Activated CD4-positive, CD25-positive, alpha-beta regulatory T cell treated with anti-CD3 and anti-CD28 coated beads, Interleukin-2, amount 50 U/mL, for 72 hours (primary cell): ENCODE results near the gene WDR70.

ENCODE experiments used
- DNase-seq: peaks from one replicate; pipeline ENCODE4 v3.0.0; 2021

Gene WDR70

GRCh38 chr5:37695647-37696046 is 316.5 kb downstream of the WDR70 start:
- no peak for DNase-seq

DNA sequence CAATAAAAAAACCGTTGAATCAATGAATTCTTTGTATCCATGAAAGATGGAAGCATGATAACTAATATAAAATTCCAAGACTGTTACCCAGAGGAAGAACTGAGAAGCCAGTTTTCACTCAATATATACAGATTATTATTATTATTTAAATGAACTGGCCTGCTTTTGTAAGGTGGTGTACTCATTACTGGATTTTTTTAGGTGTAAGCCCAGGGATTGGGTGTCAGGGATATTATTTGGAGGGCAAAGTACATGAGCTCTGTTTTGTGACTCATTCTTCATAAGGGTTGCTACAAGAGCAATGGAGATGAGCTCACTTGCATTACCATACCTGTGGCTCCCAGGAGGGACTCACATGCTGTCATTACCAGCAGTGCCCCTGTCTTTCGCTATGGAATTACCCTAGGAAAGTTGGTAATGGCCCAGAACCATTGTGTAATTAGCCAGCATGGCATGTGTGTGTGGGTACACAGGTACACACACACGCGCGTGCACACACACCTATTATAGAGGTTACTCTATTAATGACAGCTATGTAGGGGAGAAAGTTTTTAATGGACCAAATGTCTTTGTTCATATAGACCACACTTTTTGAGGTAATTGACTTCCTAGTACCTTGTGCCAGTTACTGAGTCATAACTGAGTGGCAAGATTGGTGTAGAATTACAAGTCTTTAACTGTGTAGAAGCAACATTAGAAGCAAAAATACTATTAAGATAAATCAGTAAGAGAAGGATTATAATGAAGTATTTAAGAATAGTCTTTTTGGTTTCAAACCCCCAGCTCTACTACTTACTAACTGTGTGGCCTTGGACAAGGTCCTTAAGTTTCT is 317.3 kb downstream of the WDR70 start:
- no peak for DNase-seq

- no peak for DNase-seq
Observed at GRCh38 chr5:37701868-37702267, 322.8 kb downstream of the WDR70 start.

- DNase-seq: no peak
Observed at GRCh38 chr5:37703841-37704241, 324.7 kb downstream of the WDR70 start.

GRCh38 chr5:37704406-37704805 is 325.3 kb downstream of the WDR70 start:
- no peak for DNase-seq

- no peak for DNase-seq
Observed at GRCh38 chr5:37709020-37709419, 329.9 kb downstream of the WDR70 start.

DNA sequence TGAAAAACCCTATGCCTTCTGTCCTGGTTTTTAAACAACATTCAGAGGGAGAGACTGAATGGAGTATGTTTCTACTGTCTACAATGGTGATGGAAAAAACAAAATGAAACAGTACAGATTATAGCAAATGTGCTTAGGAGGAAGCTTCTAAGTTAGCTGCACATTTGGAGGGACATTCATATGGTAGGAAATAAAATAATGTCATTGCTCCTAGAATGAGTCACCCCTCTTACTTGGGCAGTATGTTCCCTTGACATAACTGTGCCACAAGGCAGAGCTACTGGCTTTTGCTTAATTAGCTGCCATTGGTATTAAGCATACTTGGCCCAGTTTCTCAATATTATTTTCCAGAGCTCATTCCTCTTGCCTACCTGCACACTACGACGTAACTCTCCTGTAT is 331.8 kb downstream of the WDR70 start:
- no peak for DNase-seq

DNA sequence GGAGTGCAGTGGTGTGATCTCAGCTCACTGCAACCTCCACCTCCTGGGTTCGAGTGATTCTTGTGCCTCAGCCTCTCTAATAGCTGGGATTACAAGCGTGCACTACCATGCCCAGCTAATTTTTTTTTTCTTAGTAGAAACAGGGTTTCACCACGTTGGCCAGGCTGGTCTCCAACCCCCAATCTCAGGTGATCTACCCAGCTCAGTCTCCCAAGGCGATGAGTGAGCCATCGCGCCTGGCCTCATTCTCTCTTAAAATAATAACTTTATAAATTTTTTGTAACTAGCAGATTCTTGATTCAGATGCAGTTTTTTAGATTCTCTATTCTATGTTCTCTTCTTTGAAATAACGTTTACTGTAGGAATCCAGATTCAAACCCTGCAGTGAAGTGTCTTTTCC is 333.6 kb downstream of the WDR70 start:
- DNase-seq: no peak

DNA sequence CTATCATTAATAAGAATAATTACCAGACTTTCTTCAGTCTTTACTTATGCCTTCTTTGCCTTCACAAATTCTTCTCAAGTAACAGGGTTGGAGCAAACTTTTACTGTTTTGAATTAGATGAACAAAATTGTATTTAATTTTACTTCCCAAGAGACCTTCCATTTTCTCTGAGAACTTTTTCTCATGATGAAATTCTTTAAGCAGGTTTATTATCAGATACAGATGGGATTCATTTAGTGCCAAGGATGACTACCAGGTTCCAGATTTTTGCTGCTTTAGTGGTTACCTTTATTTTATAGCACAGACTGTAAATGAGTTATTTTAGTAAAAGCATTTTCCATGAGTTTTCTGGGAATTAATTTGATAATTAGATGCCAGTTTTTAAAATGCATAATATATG is 335.6 kb downstream of the WDR70 start:
- no peak for DNase-seq

GRCh38 chr5:37715361-37715760 is 336.2 kb downstream of the WDR70 start:
- no peak for DNase-seq

DNA sequence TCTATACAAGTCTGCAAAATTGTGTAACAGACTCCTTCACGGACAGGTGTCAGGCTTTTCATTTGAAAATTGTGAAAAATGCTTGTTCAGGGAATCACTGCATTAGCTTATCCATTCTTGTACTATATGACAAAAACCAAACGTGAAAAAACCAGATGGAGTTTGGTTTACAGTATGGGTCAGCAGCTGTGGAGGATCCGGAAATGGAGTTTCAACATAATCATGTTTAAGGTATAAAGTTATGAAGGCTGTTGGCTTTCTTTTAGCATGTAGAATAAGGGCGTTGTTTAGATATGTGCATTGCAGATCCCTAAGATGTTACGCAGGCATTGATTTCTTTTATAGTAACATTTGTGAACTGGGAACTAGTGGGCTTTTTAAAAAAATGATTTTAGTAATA is 336.9 kb downstream of the WDR70 start:
- DNase-seq: no peak

- DNase-seq: no peak
Observed at GRCh38 chr5:37716405-37716804, 337.3 kb downstream of the WDR70 start.

- no peak for DNase-seq
Observed at GRCh38 chr5:37717276-37717612, 338.1 kb downstream of the WDR70 start.

GRCh38 chr5:37717613-37718431 is 338.7 kb downstream of the WDR70 start:
- no peak for DNase-seq

DNA sequence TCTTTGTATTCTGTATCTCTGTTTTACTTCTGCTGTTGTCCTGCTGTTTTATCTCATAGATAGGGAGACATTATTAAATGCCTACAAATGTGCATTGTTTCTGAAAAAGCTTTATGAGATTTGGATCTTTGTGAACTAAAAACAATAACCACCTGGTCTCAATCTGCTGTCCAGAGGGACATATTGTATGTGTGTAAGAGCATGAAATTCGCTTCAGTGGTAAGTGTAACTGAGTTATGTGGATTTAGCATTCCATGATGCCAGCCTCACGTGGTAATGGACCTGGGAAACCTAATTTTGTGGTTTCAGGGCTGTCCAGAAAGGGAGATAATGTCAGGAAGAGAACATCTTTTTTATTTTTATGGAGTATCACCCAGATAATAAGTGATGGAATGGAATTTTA is 341.4 kb downstream of the WDR70 start:
- DNase-seq: no peak

- DNase-seq: no peak
Observed at GRCh38 chr5:37721447-37721871, 342.3 kb downstream of the WDR70 start.

GRCh38 chr5:37722236-37723161 is 343.4 kb downstream of the WDR70 start:
- no peak for DNase-seq

GRCh38 chr5:37723162-37723961 is 344.2 kb downstream of the WDR70 start:
- no peak for DNase-seq

DNA sequence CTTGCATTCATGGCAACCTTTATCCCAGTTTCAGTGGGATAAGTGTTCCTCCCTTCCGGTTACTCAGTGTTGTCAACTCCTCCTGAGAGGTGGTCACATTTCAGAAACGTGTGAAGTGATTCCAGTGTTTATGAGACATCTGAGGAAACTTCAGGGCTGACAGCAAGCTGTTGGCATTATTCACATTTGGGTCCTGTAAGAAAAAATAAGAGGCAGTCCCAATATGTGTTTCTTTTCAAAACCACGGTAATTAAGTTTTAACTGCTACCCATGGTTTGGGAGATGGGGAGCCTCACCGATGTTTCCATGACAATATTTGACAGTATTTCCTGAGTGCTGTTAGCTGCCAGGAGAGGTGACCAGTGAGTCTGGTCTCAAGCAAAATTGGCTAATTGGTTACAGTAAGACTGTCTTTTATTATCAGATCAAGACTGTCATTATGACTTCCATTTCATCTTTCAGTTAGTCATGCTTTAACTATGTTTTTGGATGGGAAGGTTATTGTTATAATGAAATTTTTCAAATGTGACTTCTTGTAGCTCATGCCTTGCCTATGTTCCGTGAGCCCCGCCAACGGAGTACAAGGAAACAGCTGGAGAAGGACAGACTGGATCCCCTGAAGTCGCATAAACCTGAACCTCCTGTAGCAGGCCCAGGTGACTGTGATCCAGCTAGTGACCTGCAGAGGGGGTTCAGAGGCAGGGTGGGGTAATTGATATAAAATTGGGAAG is 345.4 kb downstream of the WDR70 start:
- DNase-seq: no peak

DNA sequence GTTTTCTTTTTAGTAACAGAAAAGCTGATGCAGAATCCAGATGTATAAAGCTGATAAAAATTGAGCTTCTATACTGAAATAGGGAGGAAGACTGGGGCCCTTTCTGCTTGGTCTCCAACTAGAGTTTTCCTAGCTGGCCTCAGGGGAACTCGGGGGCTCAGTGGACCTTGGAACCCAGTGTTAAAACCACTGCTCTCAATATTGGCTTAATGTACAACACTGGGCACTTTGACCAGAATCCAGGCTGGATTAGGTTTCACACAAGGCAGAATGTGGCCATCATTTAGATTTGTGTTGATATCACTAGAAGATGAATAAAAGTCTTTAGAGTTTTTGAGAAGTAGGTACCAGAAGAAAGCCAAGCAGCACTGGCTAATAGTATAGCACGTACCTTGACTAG is 346.1 kb downstream of the WDR70 start:
- no peak for DNase-seq

DNA sequence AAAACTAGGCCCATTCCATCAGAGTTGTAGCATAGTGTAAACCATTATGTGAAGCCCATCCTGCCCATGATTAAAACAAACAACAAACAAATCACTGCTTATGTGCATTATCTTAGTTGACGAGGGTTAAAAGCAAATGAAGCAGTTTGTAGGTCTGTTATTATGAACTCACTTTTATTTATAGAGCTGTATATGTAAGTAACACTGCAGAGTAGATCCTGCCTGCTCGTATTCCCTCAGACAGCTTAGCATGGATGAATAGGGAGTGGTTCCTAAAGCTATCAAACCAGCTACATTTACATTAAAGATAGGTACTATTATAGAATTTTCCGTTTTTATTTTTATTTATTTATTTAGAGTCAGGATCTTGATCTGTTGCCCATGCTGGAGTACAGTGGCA is 348.1 kb downstream of the WDR70 start:
- no peak for DNase-seq
